Common myeloid progenitor, CD34-positive (primary cell): Measurements from ENCODE around the gene ZBTB17.

Source experiments
- CTCF ChIA-PET: fragments of 350-600 bp; sonication (Branson Sonifier 250); formaldehyde crosslinking; loops from one replicate; lab custom pipeline; 2021; ENCODE audit warnings: antibody characterized with exemption; lab: Charles Lee
- POLR2A ChIA-PET: fragments of 350-600 bp; sonication (Branson Sonifier 250); formaldehyde crosslinking; loops from one replicate; lab custom pipeline; 2021; ENCODE audit warnings: antibody characterized with exemption; lab: Charles Lee
- DNase-seq, 3 donors: peaks; one replicate each; pipeline versions ENCODE4 v3.0.0 to v3.0.0-alpha.2; 2013
- H3K27ac ChIP-seq, 2 experiments: 1 replicate in 1 of 2; 2 replicates in 1 of 2; pipeline ENCODE4 v1.7.0; 2013; ENCODE audit warnings: inconsistent platforms in 2 of 2, low read length in 2 of 2, mild to moderate bottlenecking in 2 of 2, low read depth in 1 of 2, moderate library complexity in 1 of 2; ENCODE audit not compliant: severe bottlenecking in 2 of 2, insufficient read depth in 1 of 2, poor library complexity in 1 of 2
- H3K27me3 ChIP-seq, 5 experiments: replicated peaks in 2 of 5; 1 replicate in 3 of 5; 2 replicates in 2 of 5; pipeline versions ENCODE4 v1.6.1 to v1.7.0; 2013; ENCODE audit warnings: low read length in 4 of 5, mild to moderate bottlenecking in 2 of 5, moderate library complexity in 2 of 5, inconsistent platforms in 1 of 5; ENCODE audit not compliant: insufficient read depth in 5 of 5, control insufficient read depth in 4 of 5
- H3K36me3 ChIP-seq, 4 experiments: 1 replicate in 2 of 4; 2 replicates in 2 of 4; pipeline versions ENCODE4 v1.6.1 to v1.7.0; 2013; ENCODE audit warnings: low read length in 3 of 4, control low read depth in 1 of 4, mild to moderate bottlenecking in 1 of 4; ENCODE audit not compliant: control insufficient read depth in 4 of 4, insufficient read depth in 4 of 4
- H3K4me1 ChIP-seq, 4 experiments: 1 replicate in 3 of 4; 2 replicates in 1 of 4; pipeline versions ENCODE4 v1.6.1 to v1.7.1; 2013; ENCODE audit warnings: low read length in 3 of 4, mild to moderate bottlenecking in 3 of 4, control low read depth in 1 of 4, inconsistent platforms in 1 of 4, moderate library complexity in 1 of 4; ENCODE audit not compliant: control insufficient read depth in 4 of 4, insufficient read depth in 4 of 4; ENCODE audit errors: control extremely low read depth in 1 of 4
- H3K4me3 ChIP-seq, 7 experiments: 1 replicate in 4 of 7; 2 replicates in 3 of 7; pipeline versions ENCODE4 v1.5.1 to v1.7.0; 2013; ENCODE audit warnings: mild to moderate bottlenecking in 7 of 7, low read length in 6 of 7, moderate library complexity in 6 of 7, inconsistent platforms in 2 of 7, low read depth in 2 of 7, control low read depth in 1 of 7; ENCODE audit not compliant: insufficient read depth in 4 of 7, control insufficient read depth in 1 of 7; ENCODE audit errors: extremely low read depth in 1 of 7
- H3K9me3 ChIP-seq, 5 experiments: 1 replicate in 4 of 5; 2 replicates in 1 of 5; pipeline versions ENCODE4 v1.6.1 to v1.7.1; 2013; ENCODE audit warnings: low read length in 4 of 5, mild to moderate bottlenecking in 2 of 5, inconsistent platforms in 1 of 5, low read depth in 1 of 5, moderate library complexity in 1 of 5; ENCODE audit not compliant: control insufficient read depth in 4 of 5, insufficient read depth in 2 of 5; ENCODE audit errors: control extremely low read depth in 1 of 5
- WGBS: methylation state at CpG from one replicate; pipeline ENCODE4 v1.1.5; 2013; ENCODE audit not compliant: insufficient coverage; 5-methylcytosine and 5-hydroxymethylcytosine counted together

ZBTB17 gene

GRCh38 chr1:15937706-15938168 is 38.2 kb downstream of the ZBTB17 start:
- Histone ChIP-seq H3K36me3 (peaks cover 11 to 93% (median 80%) of the 10 kb centered on the region in 4 experiments), H3K4me1 (peaks cover 0 to 5% (median 0%) of the 10 kb centered on the region in 4 experiments), H3K4me3 (no peak overlapping the region), H3K9me3 (no peaks in the 10 kb centered on the region), H3K27ac (peak overlapping the region in 1 of 2 experiments; percentile 67), H3K27me3 (no peaks in the 10 kb centered on the region)
- ChIA-PET POLR2A (no interaction called here), CTCF (interaction anchor here (0.8 to 2.1 kb wide), 6 partner anchors 14 to 146 kb away, joined by 3 to 8 read pairs (median 5); partner anchors contain the start of gene ZBTB17)
- peak in 2 of 3 donors; percentile 42 to 43 for DNase-seq
- 82% methylated on average over 14 of the region's 14 CpGs for WGBS

- no peaks in the 10 kb centered on the region for H3K9me3 ChIP-seq
- H3K36me3 ChIP-seq = peaks cover 11 to 93% (median 80%) of the 10 kb centered on the region in 4 experiments
- ChIA-PET POLR2A (no interaction called here), CTCF (interaction anchor here (0.6 to 2.1 kb wide), 8 partner anchors 15 to 146 kb away, joined by 3 to 8 read pairs (median 4); partner anchors contain the start of gene ZBTB17)
- 98% methylated on average over 6 of the region's 7 CpGs for WGBS
- no peak overlapping the region for H3K4me3 ChIP-seq
- peaks cover 0 to 5% (median 0%) of the 10 kb centered on the region in 4 experiments for H3K4me1 ChIP-seq
- no peak for DNase-seq
- H3K27ac ChIP-seq = peak overlapping the region in 1 of 2 experiments; percentile 67
- no peaks in the 10 kb centered on the region for H3K27me3 ChIP-seq
These were observed 38.8 kb downstream of the ZBTB17 start for GRCh38 chr1:15937146-15937545.

- no peak overlapping the region for H3K4me3 ChIP-seq
- no peaks in the 10 kb centered on the region for H3K9me3 ChIP-seq
- H3K4me1 ChIP-seq = peaks cover 0 to 5% (median 0%) of the 10 kb centered on the region in 4 experiments
- CTCF ChIA-PET = interaction anchor here (0.6 to 2.1 kb wide), 4 partner anchors 102 to 141 kb away, joined by 3 to 6 read pairs (median 4); no protein-coding TSS in a partner anchor
- POLR2A ChIA-PET = interaction anchor here (0.6 kb wide), 1 partner anchor 123 kb away, joined by 3 read pairs; no protein-coding TSS in a partner anchor
- H3K36me3 ChIP-seq = peaks cover 15 to 94% (median 81%) of the 10 kb centered on the region in 4 experiments
- DNase-seq = no peak
- H3K27me3 ChIP-seq = no peaks in the 10 kb centered on the region
- H3K27ac ChIP-seq = no peak overlapping the region
- WGBS = 98% methylated on average over 9 of the region's 10 CpGs
These were observed 39.9 kb downstream of the ZBTB17 start for GRCh38 chr1:15936025-15936424.

- no peak for DNase-seq
- Histone ChIP-seq H3K4me1 (peaks cover 0 to 5% (median 0%) of the 10 kb centered on the region in 4 experiments), H3K36me3 (peaks cover 19 to 94% (median 79%) of the 10 kb centered on the region in 4 experiments), H3K27me3 (no peaks in the 10 kb centered on the region), H3K27ac (no peak overlapping the region), H3K4me3 (no peak overlapping the region), H3K9me3 (no peaks in the 10 kb centered on the region)
- CTCF ChIA-PET = no interaction called here
- 94% methylated on average over 25 of the region's 29 CpGs for WGBS
- POLR2A ChIA-PET = interaction anchor here (0.6 kb wide), 1 partner anchor 122 kb away, joined by 3 read pairs; no protein-coding TSS in a partner anchor
These were observed 40.6 kb downstream of the ZBTB17 start for GRCh38 chr1:15935056-15935950.

- DNase-seq = no peak
- Histone ChIP-seq H3K9me3 (no peaks in the 10 kb centered on the region), H3K4me3 (no peak overlapping the region), H3K4me1 (peaks cover 0 to 5% (median 0%) of the 10 kb centered on the region in 4 experiments), H3K27me3 (no peaks in the 10 kb centered on the region), H3K36me3 (peaks cover 24 to 96% (median 80%) of the 10 kb centered on the region in 4 experiments), H3K27ac (no peak overlapping the region)
- 95% methylated on average over 41 of the region's 42 CpGs for WGBS
- ChIA-PET POLR2A (no interaction called here), CTCF (no interaction called here)
These were observed 41.5 kb downstream of the ZBTB17 start for GRCh38 chr1:15934211-15935055.

- peaks cover 26 to 96% (median 80%) of the 10 kb centered on the region in 4 experiments for H3K36me3 ChIP-seq
- CTCF ChIA-PET = no interaction called here
- WGBS = 91% methylated on average over 5 of the region's 5 CpGs
These were observed 42.2 kb downstream of the ZBTB17 start for GRCh38 chr1:15933684-15934083.

More at GRCh38 chr1:15933684-15934083, 42.2 kb downstream of the ZBTB17 start:
- POLR2A ChIA-PET = no interaction called here
- Histone ChIP-seq H3K4me1 (peaks cover 0 to 5% (median 0%) of the 10 kb centered on the region in 4 experiments), H3K4me3 (no peak overlapping the region), H3K27ac (no peak overlapping the region), H3K27me3 (no peaks in the 10 kb centered on the region), H3K9me3 (no peaks in the 10 kb centered on the region)
- no peak for DNase-seq
